HCEC 1CT (cell line): ENCODE measurements around the gene LRRC4B.

ENCODE experiments used
- DNase-seq: peaks from one replicate; pipeline ENCODE4 v3.0.0-alpha.2; 2017

The LRRC4B gene

GRCh38 chr19:50569938-50570540 lies 1.8 kb upstream of the LRRC4B start:
- no peak for DNase-seq

DNA sequence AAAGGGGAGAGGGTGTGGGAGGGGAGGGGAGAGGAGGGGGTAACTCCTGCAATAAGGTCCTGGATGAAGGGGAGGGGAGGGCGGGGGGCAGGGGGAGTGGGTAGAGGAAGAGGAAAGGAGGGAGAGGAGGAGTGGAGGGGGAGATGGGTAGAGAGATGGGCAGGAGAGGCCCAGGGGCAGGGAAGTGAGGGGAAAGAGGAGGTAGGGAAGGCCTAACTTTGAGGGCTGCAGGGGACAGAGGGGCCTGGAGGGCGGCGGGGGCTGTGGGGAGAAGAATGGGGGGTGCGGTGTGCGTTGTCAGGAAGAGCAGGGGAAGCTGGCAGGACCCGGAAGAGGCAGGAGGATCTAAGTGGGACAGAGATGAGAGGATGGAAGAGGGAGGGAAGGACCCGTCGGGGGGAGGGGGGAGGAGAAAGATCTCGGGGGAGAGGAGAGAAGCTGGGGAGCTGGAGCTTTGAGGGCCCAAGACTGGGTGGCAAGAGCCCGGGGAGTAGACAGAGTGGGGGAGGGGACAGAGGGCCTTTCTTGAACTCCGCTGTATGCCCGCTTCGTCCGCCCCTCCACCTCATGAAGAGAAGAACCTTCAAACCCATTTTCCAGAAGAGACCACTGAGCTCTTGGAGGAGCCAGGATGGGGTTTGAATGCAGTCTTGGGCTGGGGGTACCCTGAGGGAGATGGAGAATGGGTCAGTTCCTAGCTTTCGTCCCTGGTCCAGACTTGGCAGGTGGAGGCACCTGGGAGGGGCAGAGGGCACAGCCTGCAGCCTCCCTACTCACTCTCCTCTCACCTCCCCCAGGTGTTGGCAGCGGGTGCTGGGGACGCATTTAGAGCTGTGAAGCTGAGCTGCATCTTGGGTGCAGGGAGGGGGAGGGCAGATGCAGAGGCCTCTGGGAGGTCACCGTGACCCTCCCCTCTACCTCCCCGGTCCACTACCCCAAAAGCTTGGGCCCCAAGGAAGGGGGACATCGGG lies 778 bp upstream of the LRRC4B start:
- no peak for DNase-seq

DNA sequence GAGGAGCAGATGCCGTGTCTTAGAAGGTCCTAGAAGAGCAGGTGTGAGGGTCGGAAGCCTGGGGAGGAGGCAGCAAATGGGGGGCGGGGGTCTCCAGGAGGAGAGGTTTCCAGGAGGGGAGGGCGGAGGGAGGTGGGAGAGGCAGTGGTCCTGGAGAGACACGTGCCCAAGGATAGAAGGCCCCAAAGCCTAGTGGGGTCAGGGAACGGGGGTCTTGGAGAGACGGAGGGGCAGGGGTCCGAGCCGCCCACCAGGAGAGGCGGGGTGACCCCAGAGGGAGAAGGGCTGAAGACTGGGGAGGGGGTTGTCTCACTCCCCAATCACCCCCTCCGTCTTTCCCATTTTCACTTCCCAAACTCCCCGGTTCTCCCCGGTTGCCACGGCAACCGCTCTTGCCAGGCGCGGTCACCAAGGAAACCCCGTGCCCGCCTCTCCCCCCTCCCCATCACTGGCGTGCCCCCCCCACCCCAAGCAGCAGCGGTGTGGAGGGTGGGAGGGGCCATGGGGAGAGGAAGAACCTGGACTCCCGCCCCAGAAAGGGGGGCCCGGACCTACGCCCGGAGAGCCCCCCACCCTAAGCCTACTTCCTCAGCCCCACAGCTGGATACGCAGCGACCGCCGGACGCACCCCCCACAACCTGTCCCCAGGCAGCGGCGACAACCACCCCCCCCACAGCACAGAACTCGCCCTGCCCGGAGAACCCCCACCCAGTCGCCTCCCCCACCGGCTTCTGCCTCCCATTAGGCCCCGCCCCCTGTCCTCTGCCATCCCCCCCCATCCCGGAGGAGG lies 988 bp downstream of the LRRC4B start:
- no peak for DNase-seq

DNA sequence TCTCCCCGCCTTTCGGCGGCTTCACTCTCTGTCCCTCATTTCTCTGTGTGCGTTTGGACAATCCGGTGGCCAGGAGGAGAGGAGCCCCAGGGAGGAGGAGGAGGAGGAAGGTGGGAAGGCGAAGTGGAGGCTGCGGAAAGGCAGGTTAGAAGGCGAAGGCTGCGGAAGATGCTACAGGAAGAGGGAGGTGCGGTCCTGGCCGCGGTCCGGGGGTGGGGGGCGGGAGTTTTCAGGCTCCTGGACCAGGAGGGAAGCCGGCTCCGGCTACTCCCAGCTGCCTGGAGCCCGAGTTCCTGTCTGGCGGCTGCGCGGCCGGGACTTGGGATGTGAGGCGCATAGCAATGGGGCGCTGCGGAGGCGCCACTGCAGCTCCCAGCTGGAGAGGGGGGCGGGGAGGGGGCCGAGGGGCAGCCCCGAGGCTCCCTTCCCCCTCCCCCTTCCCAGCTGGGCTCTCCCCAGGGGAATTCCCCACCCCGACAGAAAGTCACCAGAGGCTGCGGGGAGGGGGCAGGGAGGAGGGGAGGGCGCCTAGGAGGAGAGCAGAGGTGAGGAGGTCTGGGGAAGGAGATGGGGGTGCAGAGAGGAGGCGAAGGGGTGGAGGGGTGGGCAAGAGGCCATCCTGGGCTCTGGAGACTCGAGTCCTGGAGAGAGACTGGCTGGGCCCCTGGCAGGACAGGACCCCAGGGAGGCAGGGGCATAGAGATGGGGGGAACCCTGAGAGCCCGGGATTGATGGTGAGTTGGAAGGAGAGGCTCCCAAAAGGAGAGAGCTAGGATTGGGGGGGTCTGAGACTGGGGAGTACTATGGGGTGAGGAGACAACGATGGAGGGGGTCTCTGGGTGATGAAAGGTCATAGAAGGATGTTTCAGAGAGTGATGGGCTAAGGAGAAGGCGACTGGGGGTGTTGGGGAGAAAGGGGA lies 2.0 kb downstream of the LRRC4B start:
- no peak for DNase-seq

DNA sequence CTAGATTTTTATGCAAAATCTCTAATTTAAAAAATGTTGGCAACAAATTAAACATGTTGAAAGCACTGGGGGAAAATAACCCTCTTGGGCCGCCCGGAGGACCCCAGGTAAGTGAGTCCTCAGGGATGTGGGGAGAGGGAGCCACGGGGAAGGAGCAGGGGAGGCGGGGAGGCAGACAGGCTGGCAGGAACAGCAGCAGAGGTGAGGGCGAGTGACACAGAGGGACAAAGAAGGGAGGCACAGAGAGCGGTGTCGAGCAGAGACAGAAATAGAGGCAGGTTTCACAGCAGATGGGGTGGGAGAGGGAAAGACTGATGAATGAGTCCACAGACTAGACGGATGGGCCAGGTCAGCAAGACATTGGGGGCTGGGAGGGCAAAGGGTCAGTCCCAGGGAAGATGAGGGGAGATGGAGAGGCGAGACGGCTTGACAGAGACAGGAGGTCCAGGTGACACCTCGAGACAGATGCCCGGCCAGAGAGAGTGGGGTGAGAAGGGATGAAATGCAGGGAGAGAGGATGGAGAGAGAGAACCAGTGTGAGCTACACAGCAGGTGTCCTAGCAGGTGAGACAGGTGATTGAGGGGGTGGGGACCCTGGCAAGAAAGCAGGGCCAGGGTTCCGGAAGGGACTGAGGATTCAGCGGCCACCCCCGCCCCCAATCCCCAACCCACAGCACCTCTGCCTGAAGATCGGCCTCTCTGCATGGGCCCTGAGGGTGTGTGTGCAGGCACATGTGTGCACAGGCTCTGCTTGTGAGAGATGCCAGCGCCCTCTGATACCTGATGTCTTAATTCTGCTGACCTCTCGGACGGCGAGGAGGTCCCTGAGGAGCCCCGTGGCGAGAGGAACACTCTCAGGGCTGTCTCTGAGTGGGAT lies 3.8 kb downstream of the LRRC4B start:
- DNase-seq: no peak

GRCh38 chr19:50563597-50563996 lies 4.6 kb downstream of the LRRC4B start:
- DNase-seq: no peak

- DNase-seq: no peak
Observed at GRCh38 chr19:50562996-50563395, 5.2 kb downstream of the LRRC4B start.

GRCh38 chr19:50562329-50562728 lies 5.9 kb downstream of the LRRC4B start:
- DNase-seq: no peak

GRCh38 chr19:50559636-50560035 lies 8.6 kb downstream of the LRRC4B start:
- no peak for DNase-seq

DNA sequence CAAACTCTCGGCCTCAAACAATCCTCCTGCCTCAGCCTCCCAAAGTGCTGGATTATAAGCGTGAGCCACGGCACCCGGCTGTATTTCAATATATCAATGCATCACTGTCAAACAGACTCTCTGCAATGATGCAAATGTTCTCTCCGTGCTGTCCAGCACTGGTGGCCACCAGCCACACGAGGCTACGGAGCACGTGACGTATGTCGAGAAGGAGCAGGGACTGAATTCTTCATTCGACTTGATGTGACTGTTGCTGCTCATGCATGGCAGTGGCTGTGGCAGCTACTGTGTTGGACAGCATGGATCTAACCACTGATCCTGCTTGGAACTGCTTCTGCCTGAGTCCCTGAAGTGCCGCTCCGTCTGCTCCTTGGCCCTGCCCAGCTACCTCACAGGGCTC lies 9.8 kb downstream of the LRRC4B start:
- no peak for DNase-seq

DNA sequence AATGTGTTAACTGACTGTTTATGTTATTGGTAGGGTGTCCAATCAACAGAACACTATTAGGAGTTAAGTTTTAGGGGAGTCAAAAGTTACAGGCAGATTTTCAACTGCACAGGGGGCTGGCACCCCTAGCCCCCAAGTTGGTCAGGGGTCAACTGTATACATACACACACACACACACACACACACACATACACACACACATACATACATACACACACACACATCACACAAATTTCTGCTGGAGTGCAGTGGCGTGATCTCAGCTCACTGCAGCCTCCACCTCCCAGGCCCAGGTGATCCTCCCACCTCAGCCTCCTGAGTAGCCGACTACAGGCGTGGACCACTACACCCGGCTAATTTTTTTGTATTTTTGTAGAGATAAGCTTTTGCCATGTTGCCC lies 10.2 kb downstream of the LRRC4B start:
- DNase-seq: no peak

- no peak for DNase-seq
Observed at GRCh38 chr19:50557009-50557613, 11.1 kb downstream of the LRRC4B start.

GRCh38 chr19:50556282-50557008 lies 11.8 kb downstream of the LRRC4B start:
- DNase-seq: peak; percentile 42

GRCh38 chr19:50555450-50556281 lies 12.6 kb downstream of the LRRC4B start:
- no peak for DNase-seq

DNA sequence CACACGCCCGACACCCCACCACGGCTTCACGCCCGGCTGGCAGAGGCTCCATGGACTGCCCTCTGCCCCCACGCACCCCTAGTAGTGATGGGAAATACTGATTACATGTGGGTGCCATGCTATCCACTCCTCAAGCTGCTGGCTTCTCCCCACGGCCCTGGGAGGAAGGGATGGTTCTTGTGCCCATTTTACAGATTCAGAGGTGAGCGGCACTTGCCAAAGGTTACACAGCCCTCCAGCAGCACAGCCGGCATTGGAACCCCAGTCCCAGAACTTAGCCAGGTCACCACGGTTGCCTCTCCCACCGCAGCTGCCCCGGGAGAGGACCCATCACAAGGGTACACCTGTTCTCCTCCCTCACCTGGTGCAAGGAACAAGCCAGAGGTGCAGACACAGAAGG lies 13.2 kb downstream of the LRRC4B start:
- DNase-seq: no peak

DNA sequence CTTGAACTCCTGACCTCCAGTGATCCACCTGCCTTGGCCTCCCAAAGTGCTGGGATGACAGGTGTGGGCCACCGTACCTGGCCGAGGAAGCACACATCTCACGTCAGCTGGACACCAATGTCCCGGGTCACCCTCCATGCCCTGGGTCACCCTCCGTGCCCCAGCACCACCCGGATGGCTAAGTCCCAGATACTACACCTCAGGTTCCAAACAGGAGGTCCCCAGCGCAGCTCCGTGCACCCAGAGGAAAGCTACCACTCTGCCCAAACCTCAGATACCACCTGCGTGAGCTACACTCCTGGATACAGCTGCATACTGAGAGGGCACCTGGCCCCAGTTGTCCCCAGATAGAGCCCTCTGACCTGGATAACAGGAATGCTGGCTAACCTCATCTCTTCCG lies 14.0 kb downstream of the LRRC4B start:
- DNase-seq: no peak

GRCh38 chr19:50553134-50553703 lies 15.0 kb downstream of the LRRC4B start:
- DNase-seq: no peak

DNA sequence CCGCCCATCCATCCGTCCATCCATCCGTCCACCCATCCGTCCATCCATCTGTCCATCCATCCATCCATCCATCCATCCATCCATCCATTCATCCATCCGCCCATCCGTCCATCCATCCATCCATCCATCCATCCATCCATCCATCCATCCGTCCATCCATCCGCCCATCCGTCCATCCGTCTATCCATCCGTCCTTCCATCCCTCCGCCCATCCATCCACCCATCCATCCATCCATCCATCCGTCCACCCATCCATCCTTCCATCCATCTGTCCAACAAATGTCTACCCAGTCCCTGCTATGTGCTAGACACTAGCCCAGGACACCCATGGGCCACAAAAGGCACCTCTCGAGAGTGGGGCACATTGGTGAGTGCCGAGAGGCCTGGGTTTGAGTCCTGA lies 15.7 kb downstream of the LRRC4B start:
- no peak for DNase-seq

- DNase-seq: no peak
Observed at GRCh38 chr19:50551715-50552187, 16.5 kb downstream of the LRRC4B start.
